ENCODE data around the gene UGDH.
A peak's percentile ranks its signal among the peaks of the same experiment; 100 is the strongest.
"Not testable (repeated sequence)": the region's sequence is repeated elsewhere in the genome, so short reads cannot be mapped to it uniquely, and the experiment has no call there.

DNA sequence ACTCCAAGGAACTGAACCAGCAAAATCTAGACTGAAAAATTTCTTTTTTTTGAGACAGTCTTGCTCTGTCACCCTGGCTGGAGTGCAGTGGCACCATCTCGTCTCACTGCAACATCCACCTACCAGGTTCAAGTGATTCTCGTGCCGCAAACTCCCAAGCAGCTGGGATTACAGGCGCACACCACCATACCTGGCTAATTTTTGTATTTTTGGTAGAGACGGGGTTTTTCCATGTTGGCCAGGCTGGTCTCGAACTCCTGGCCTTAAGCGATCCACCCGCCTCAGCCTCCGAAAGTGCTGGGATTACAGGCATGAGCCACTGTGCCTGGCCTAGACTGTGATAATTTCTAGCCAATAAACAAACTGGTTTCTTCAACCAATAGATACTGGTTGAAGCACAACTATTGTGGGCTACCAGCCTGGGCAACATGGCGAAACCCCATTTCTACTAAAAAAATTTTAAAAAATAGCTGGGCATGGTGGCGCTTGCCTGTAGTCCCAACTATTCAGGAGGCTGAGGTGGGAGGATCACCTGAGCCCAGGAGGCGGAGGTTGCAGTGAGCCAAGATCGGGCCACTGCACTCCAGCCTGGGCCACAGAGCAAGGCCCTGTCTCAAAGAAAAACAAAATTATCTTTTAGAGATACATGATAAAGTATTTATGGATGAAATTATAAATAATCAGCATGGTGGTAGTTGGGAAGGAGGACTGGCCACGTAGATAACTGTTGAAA lies 11.4 kb downstream of the UGDH start:
- TF ChIP-seq POLR2A (IDR thresholded peaks at IDR 0.05; ENCODE audit: low read length); SMC3 (IDR thresholded peaks at IDR 0.05); HDAC2 (IDR thresholded peaks at IDR 0.05); ESRRA (IDR thresholded peaks at IDR 0.05; ENCODE audit: borderline replicate concordance, low read length); CEBPB (IDR thresholded peaks at IDR 0.05); EP300 (IDR thresholded peaks at IDR 0.05); CHD4 (IDR thresholded peaks at IDR 0.05; ENCODE audit: borderline replicate concordance); SREBF2 (IDR thresholded peaks at IDR 0.05): not testable (repeated sequence)
- TF ChIP-seq, protein P1, sequence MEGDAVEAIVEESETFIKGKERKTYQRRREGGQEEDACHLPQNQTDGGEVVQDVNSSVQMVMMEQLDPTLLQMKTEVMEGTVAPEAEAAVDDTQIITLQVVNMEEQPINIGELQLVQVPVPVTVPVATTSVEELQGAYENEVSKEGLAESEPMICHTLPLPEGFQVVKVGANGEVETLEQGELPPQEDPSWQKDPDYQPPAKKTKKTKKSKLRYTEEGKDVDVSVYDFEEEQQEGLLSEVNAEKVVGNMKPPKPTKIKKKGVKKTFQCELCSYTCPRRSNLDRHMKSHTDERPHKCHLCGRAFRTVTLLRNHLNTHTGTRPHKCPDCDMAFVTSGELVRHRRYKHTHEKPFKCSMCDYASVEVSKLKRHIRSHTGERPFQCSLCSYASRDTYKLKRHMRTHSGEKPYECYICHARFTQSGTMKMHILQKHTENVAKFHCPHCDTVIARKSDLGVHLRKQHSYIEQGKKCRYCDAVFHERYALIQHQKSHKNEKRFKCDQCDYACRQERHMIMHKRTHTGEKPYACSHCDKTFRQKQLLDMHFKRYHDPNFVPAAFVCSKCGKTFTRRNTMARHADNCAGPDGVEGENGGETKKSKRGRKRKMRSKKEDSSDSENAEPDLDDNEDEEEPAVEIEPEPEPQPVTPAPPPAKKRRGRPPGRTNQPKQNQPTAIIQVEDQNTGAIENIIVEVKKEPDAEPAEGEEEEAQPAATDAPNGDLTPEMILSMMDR (IDR thresholded peaks at IDR 0.05): not testable (repeated sequence)
- TF ChIP-seq, protein P2, sequence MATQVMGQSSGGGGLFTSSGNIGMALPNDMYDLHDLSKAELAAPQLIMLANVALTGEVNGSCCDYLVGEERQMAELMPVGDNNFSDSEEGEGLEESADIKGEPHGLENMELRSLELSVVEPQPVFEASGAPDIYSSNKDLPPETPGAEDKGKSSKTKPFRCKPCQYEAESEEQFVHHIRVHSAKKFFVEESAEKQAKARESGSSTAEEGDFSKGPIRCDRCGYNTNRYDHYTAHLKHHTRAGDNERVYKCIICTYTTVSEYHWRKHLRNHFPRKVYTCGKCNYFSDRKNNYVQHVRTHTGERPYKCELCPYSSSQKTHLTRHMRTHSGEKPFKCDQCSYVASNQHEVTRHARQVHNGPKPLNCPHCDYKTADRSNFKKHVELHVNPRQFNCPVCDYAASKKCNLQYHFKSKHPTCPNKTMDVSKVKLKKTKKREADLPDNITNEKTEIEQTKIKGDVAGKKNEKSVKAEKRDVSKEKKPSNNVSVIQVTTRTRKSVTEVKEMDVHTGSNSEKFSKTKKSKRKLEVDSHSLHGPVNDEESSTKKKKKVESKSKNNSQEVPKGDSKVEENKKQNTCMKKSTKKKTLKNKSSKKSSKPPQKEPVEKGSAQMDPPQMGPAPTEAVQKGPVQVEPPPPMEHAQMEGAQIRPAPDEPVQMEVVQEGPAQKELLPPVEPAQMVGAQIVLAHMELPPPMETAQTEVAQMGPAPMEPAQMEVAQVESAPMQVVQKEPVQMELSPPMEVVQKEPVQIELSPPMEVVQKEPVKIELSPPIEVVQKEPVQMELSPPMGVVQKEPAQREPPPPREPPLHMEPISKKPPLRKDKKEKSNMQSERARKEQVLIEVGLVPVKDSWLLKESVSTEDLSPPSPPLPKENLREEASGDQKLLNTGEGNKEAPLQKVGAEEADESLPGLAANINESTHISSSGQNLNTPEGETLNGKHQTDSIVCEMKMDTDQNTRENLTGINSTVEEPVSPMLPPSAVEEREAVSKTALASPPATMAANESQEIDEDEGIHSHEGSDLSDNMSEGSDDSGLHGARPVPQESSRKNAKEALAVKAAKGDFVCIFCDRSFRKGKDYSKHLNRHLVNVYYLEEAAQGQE (IDR thresholded peaks at IDR 0.05): not testable (repeated sequence)
- TF ChIP-seq, protein P3, sequence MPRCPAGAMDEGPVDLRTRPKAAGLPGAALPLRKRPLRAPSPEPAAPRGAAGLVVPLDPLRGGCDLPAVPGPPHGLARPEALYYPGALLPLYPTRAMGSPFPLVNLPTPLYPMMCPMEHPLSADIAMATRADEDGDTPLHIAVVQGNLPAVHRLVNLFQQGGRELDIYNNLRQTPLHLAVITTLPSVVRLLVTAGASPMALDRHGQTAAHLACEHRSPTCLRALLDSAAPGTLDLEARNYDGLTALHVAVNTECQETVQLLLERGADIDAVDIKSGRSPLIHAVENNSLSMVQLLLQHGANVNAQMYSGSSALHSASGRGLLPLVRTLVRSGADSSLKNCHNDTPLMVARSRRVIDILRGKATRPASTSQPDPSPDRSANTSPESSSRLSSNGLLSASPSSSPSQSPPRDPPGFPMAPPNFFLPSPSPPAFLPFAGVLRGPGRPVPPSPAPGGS (IDR thresholded peaks at IDR 0.05): not testable (repeated sequence)
- TF ChIP-seq NPAS2 (CRISPR knock-in tag; IDR thresholded peaks at IDR 0.05; ENCODE audit: borderline replicate concordance): peak; percentile 21; the same call in 1 of the 2 replicates
- TF ChIP-seq, protein P4, sequence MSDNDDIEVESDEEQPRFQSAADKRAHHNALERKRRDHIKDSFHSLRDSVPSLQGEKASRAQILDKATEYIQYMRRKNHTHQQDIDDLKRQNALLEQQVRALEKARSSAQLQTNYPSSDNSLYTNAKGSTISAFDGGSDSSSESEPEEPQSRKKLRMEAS (IDR thresholded peaks at IDR 0.05): not testable (repeated sequence)
